Measurements from ENCODE around the gene DMRT3. TPM values are rescaled to one million over a fixed set of nuclear protein-coding genes. Genes with fewer than 3 reads are reported as not detected.

The DMRT3 gene
- total RNA-seq, 2 experiments from 2014 or later = not detected

Other genes with a start within 250 kb of the DMRT3 start
- not detected for gene DMRT1, start 135.0 kb upstream of the DMRT3 start, total RNA-seq
- not detected for gene DMRT2, start 73.7 kb downstream of the DMRT3 start, total RNA-seq

All from activated CD8-positive, alpha-beta T cell treated with anti-CD3 and anti-CD28 coated beads, Interleukin-2, amount 10 ng/mL, durations not matched to agents 7 days and 5 days (primary cell).